HFFc6 (cell line): ENCODE results near the gene CACNG1. TPM values are rescaled to one million over a fixed set of nuclear protein-coding genes. Genes with fewer than 3 reads are reported as not detected.

Experiments
- DNase-seq: peaks from one replicate; pipeline ENCODE4 v3.0.0-alpha.2; 2018
- H3K27ac Mint-ChIP-seq: 2 replicates; pipeline ENCODE4 v1.8.0; 2020; ENCODE audit warnings: mild to moderate bottlenecking, mixed read lengths
- H3K27me3 Mint-ChIP-seq: 2 replicates; pipeline ENCODE4 v1.8.0; 2021; ENCODE audit warnings: mild to moderate bottlenecking, moderate library complexity, mixed read lengths; ENCODE audit not compliant: insufficient read depth
- H3K36me3 Mint-ChIP-seq: 2 replicates; pipeline ENCODE4 v1.8.0; 2021; ENCODE audit warnings: low read depth, mixed read lengths
- H3K4me1 Mint-ChIP-seq: 2 replicates; pipeline ENCODE4 v1.8.0; 2020; ENCODE audit warnings: low read depth, mixed read lengths
- H3K4me3 Mint-ChIP-seq: 2 replicates; pipeline ENCODE4 v1.8.0; 2020; ENCODE audit warnings: mild to moderate bottlenecking, moderate library complexity, mixed read lengths
- H3K9me3 Mint-ChIP-seq: 2 replicates; pipeline ENCODE4 v1.8.0; 2020; ENCODE audit warnings: mild to moderate bottlenecking, mixed read lengths
- total RNA-seq, 6 experiments: library from RNA; stranded (reverse); fragmentation: NEBNext Ultra II Directional; extraction: Animal tissue kit (Norgen Biotek cat#: 25700); gene quantifications; 2 replicates in 1 of 6; 3 replicates in 5 of 6; pipeline ENCODE4 v1.2.3, GENCODE V29; 2021
- TF ChIP-seq, protein P1 (sequence below): fragments of 200-600 bp; sonication (generic); IDR thresholded peaks from 2 replicates; pipeline ENCODE4 v1.5.0; 2021; ENCODE audit warnings: antibody characterized with exemption, mild to moderate bottlenecking

Gene CACNG1
- total RNA-seq, 6 experiments from 2014 or later = not detected

DNA sequence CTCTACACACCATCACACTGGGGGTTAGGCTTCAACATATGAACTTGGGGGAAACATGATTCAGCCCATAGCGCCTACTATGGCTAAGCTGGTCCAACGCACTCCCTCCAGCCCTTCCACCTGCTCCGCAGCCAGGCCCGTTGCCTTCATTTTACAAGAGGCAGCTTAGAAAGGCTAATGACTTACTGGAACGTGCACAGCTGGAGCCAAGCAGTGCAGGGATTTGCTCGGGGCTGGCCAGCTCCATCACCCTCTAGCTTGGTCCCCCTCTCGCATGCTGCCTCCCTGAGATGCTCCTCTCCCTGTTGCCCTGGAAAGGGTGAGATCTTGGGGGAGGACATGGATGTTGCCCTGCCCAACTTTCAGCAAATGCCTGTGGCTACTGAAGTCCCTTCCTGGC is 2.8 kb upstream of the CACNG1 start:
- H3K27me3 Mint-ChIP-seq = peaks cover 20% of the 10 kb centered on the region
- H3K4me3 Mint-ChIP-seq = no peak overlapping the region
- H3K4me1 Mint-ChIP-seq = no peaks in the 10 kb centered on the region
- TF ChIP-seq, protein P1, sequence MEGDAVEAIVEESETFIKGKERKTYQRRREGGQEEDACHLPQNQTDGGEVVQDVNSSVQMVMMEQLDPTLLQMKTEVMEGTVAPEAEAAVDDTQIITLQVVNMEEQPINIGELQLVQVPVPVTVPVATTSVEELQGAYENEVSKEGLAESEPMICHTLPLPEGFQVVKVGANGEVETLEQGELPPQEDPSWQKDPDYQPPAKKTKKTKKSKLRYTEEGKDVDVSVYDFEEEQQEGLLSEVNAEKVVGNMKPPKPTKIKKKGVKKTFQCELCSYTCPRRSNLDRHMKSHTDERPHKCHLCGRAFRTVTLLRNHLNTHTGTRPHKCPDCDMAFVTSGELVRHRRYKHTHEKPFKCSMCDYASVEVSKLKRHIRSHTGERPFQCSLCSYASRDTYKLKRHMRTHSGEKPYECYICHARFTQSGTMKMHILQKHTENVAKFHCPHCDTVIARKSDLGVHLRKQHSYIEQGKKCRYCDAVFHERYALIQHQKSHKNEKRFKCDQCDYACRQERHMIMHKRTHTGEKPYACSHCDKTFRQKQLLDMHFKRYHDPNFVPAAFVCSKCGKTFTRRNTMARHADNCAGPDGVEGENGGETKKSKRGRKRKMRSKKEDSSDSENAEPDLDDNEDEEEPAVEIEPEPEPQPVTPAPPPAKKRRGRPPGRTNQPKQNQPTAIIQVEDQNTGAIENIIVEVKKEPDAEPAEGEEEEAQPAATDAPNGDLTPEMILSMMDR = no peak
- H3K9me3 Mint-ChIP-seq = no peaks in the 10 kb centered on the region; the same call in 1 of the 2 replicates
- no peak for DNase-seq
- H3K36me3 Mint-ChIP-seq = no peaks in the 10 kb centered on the region
- H3K27ac Mint-ChIP-seq = no peak overlapping the region

DNA sequence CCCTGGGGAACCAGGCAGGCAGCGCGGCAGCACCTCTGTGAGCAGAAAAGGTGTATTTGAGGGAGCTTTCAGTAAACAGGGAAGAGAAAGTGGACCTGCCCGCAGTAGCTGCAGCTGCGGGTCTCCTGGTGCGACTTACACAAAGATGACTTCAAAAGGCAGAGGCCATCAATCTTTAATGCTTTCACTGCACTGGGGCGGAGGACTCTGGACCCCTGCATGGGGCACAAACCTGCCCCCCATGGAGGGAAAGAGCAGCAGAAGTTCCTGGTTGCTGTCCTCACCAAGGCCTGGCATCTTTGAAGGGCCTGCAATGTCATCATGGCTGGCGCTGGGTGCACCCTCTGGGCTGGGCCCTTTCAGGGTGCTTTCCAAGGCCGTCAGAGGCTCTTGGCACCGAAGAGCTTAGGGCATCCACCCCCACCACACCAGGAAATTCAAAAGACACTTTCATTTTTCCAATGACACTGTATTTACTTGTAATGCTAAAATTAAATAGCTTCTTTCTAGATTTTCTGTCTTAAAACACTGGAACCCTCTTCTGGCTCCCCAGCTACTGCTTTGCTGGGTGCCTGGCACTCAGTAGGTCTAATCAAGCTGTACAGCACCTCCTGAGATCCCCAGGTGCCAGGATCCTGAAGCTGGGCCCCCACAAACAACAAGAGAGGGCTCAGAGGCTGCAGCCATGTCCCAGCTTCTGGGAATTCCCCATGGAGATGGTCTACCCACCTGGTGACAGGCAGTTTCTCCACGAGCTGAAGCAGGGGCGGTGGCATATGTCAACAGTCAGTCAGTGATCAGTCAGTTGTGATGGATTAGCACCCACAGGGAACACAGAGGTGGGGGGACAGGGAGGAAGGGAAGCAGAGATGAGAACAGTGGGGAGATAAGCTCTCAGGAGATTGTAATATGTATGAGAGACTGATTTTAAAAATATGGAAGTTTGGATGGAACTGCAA is 2.1 kb upstream of the CACNG1 start:
- H3K36me3 Mint-ChIP-seq = no peaks in the 10 kb centered on the region
- no peaks in the 10 kb centered on the region for H3K4me1 Mint-ChIP-seq
- DNase-seq = no peak
- no peak overlapping the region for H3K4me3 Mint-ChIP-seq
- TF ChIP-seq, protein P1 = no peak
- no peak overlapping the region for H3K27ac Mint-ChIP-seq
- H3K9me3 Mint-ChIP-seq = peaks cover 6% of the 10 kb centered on the region
- peaks cover 20% of the 10 kb centered on the region for H3K27me3 Mint-ChIP-seq

DNA sequence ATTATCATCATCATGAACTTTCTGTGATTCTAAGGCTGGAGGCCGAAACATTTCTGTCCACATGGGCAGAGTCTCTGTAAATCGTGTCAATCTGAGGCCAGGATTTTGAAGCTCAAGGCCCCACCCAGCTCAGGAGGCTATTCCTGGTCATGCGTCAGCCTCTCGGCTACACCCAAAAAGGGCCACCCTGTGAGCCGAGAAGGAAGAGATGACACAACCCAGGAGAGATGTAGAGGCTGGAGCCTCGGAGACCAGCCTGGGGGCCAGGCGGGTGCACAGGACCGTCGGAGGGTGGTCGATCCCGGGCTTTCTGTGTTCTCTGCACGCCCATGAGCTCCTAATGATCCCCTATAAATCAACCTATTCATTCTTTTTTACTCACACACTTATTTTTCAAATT is 1.1 kb upstream of the CACNG1 start:
- H3K27ac Mint-ChIP-seq = no peak overlapping the region
- H3K4me3 Mint-ChIP-seq = no peak overlapping the region
- H3K4me1 Mint-ChIP-seq = no peaks in the 10 kb centered on the region
- peaks cover 22% of the 10 kb centered on the region for H3K27me3 Mint-ChIP-seq
- H3K9me3 Mint-ChIP-seq = peaks cover 16% of the 10 kb centered on the region
- no peak for DNase-seq
- H3K36me3 Mint-ChIP-seq = peaks cover 6% of the 10 kb centered on the region; the same call in 1 of the 2 replicates
- TF ChIP-seq, protein P1 = no peak

DNA sequence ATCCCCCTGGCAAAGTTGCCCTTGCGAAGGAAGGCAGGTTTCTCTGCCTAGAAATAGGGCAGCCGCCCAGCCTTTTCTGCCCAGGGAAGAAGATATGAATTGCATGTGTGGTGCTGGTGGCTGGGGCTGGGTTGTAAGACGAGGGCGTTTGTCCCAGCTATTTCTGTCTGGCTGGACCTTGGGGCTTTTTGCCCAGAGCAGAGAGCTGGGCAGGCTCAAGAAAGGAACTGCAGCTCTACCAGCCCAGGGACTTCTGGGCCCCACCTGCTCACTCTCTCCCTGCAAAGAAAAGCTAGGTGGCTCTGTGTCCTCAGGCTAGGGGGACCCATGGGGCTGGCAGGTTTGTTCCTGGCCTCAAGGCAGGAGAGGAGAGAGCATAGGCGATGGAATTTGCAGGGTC is 586 bp downstream of the CACNG1 start:
- no peak for DNase-seq
- TF ChIP-seq, protein P1 = no peak
- H3K9me3 Mint-ChIP-seq = peaks cover 30% of the 10 kb centered on the region
- no peak overlapping the region for H3K4me3 Mint-ChIP-seq
- peaks cover 14% of the 10 kb centered on the region for H3K36me3 Mint-ChIP-seq
- H3K27ac Mint-ChIP-seq = no peak overlapping the region
- H3K27me3 Mint-ChIP-seq = peaks cover 31% of the 10 kb centered on the region
- no peaks in the 10 kb centered on the region for H3K4me1 Mint-ChIP-seq

DNA sequence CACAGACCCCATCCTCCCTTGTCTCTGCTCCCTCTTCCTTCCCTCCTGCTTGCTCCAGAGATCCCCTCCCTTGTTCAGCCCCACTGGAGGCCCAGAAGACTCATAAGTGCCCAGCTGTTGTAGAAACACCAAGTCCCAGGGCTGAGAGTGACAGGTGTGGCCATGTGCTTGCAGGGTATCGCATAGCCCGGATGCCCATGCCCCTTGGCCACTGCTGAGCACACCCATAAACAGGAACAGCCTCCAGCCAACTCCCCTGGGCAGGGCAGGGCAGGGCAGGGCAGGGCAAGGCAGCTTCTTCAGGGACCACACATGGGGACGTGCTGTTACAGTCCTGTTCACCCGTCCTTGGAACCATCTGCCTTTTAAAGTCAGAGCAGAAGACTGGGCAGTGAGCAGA is 2.0 kb downstream of the CACNG1 start:
- H3K9me3 Mint-ChIP-seq = peaks cover 30% of the 10 kb centered on the region
- H3K27ac Mint-ChIP-seq = no peak overlapping the region
- H3K4me3 Mint-ChIP-seq = no peak overlapping the region
- H3K4me1 Mint-ChIP-seq = no peaks in the 10 kb centered on the region
- TF ChIP-seq, protein P1 = no peak
- H3K27me3 Mint-ChIP-seq = peaks cover 31% of the 10 kb centered on the region
- peaks cover 14% of the 10 kb centered on the region for H3K36me3 Mint-ChIP-seq
- no peak for DNase-seq
